ENCODE data around the gene CCDC122. TPM values are rescaled to one million over a fixed set of nuclear protein-coding genes. Genes with fewer than 3 reads are reported as not detected.

CCDC122 gene
- total RNA-seq, 1 experiment from 2014 or later: 5.2 TPM

DNA sequence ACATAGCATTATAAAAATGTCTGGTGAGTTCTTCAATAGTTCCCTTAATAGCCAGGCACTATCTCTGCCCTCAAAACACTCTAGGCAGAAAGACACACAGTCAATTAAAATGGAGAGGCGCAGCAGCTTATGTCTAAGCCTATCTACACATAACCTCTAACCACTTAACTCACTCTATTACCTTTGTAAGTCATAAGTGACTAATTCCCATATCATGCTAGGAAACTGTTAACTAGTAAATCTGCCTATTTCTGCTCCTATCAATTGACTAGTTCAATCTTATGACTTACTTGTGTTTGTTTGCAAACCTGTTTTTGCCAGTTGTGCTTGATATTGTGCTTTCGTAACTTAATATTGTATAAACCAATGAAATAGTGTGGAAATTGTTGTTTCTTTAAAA is 3.2 kb downstream of the CCDC122 start:
- Histone ChIP-seq H3K27me3 (ENCODE audit: control insufficient read depth, insufficient read depth, low read length) (no peaks in the 10 kb centered on the region), H3K4me1 (ENCODE audit: control insufficient read depth, insufficient read depth, low read length) (no peaks in the 10 kb centered on the region; the same call in 1 of the 2 replicates), H3K27ac (ENCODE audit: low read length) (no peak overlapping the region), H3K9me3 (ENCODE audit: control insufficient read depth, insufficient read depth, low read depth, low read length) (no peaks in the 10 kb centered on the region), H3K4me3 (ENCODE audit: low read depth in 2 of 2, low read length in 2 of 2) (no peak overlapping the region), H3K36me3 (ENCODE audit: control insufficient read depth, insufficient read depth, low read length) (no peaks in the 10 kb centered on the region; the same call in 1 of the 2 replicates)
- CTCF ChIA-PET: no interaction called here
- TF ChIP-seq, protein P1, sequence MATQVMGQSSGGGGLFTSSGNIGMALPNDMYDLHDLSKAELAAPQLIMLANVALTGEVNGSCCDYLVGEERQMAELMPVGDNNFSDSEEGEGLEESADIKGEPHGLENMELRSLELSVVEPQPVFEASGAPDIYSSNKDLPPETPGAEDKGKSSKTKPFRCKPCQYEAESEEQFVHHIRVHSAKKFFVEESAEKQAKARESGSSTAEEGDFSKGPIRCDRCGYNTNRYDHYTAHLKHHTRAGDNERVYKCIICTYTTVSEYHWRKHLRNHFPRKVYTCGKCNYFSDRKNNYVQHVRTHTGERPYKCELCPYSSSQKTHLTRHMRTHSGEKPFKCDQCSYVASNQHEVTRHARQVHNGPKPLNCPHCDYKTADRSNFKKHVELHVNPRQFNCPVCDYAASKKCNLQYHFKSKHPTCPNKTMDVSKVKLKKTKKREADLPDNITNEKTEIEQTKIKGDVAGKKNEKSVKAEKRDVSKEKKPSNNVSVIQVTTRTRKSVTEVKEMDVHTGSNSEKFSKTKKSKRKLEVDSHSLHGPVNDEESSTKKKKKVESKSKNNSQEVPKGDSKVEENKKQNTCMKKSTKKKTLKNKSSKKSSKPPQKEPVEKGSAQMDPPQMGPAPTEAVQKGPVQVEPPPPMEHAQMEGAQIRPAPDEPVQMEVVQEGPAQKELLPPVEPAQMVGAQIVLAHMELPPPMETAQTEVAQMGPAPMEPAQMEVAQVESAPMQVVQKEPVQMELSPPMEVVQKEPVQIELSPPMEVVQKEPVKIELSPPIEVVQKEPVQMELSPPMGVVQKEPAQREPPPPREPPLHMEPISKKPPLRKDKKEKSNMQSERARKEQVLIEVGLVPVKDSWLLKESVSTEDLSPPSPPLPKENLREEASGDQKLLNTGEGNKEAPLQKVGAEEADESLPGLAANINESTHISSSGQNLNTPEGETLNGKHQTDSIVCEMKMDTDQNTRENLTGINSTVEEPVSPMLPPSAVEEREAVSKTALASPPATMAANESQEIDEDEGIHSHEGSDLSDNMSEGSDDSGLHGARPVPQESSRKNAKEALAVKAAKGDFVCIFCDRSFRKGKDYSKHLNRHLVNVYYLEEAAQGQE (IDR thresholded peaks at IDR 0.05; ENCODE audit: insufficient read depth in 1 of 2, low read depth in 2 of 2, low read length in 1 of 2): no peak
- TF ChIP-seq, protein P2, sequence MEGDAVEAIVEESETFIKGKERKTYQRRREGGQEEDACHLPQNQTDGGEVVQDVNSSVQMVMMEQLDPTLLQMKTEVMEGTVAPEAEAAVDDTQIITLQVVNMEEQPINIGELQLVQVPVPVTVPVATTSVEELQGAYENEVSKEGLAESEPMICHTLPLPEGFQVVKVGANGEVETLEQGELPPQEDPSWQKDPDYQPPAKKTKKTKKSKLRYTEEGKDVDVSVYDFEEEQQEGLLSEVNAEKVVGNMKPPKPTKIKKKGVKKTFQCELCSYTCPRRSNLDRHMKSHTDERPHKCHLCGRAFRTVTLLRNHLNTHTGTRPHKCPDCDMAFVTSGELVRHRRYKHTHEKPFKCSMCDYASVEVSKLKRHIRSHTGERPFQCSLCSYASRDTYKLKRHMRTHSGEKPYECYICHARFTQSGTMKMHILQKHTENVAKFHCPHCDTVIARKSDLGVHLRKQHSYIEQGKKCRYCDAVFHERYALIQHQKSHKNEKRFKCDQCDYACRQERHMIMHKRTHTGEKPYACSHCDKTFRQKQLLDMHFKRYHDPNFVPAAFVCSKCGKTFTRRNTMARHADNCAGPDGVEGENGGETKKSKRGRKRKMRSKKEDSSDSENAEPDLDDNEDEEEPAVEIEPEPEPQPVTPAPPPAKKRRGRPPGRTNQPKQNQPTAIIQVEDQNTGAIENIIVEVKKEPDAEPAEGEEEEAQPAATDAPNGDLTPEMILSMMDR (IDR thresholded peaks at IDR 0.05): no peak
- TF ChIP-seq POLR2AphosphoS5 (IDR thresholded peaks at IDR 0.05; ENCODE audit: low read depth, low read length) (no peak), TCF7L2 (IDR thresholded peaks at IDR 0.05; ENCODE audit: low read depth, low read length) (no peak), SIN3A (IDR thresholded peaks at IDR 0.05; ENCODE audit: borderline replicate concordance, insufficient read depth, low read depth, low read length) (no peak)
- DNase-seq (ENCODE audit: low read depth, low spot score) (no peak), ATAC-seq (no peak)
- no TSS peak for BruUV-seq (replicated peaks)
- intact Hi-C loops (cut with micrococcal nuclease; ENCODE audit: unreplicated experiment) (no loop called here), in situ Hi-C loops (cut with HindIII; ENCODE audit: low pct_unique_long_range_greater_than_20kb, low sequenced_read_pairs) (no loop called here)
- POLR2A ChIA-PET: no interaction called here

DNA sequence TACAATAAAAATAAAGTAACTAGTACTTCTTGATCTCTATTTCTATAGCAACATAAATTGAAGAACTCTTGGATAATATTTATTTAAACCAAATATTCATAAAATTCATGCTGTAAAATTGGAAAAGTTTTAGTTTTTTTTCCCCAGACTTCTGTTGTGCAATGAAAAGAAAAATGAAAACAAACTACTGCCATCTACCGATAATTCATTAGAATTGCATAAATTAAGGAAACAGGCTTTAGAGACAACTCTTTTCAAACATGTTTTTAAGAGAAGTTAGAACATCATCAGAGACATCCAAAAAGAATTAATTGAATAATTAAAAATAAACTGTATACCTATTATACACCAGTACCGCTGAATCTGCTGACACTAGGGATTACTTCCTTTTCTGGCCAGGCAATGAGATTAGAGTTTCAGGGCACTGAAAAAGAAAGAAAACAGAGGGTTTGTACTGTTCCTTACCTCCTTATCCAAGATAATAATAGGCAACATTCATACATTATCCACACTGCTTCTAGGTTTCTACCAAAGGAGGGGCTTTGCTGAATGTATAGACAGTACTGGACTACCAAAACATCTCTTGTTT is 4.9 kb downstream of the CCDC122 start:
- Histone ChIP-seq H3K36me3 (ENCODE audit: control insufficient read depth, insufficient read depth, low read length) (no peaks in the 10 kb centered on the region; the same call in 1 of the 2 replicates), H3K4me3 (ENCODE audit: low read depth in 2 of 2, low read length in 2 of 2) (no peak overlapping the region), H3K9me3 (ENCODE audit: control insufficient read depth, insufficient read depth, low read depth, low read length) (no peaks in the 10 kb centered on the region), H3K4me1 (ENCODE audit: control insufficient read depth, insufficient read depth, low read length) (no peaks in the 10 kb centered on the region; the same call in 1 of the 2 replicates), H3K27ac (ENCODE audit: low read length) (no peak overlapping the region), H3K27me3 (ENCODE audit: control insufficient read depth, insufficient read depth, low read length) (no peaks in the 10 kb centered on the region)
- ATAC-seq: no peak
- DNase-seq (ENCODE audit: low read depth, low spot score): no peak
- POLR2A ChIA-PET: no interaction called here
- BruUV-seq (replicated peaks): no TSS peak
- intact Hi-C loops (cut with micrococcal nuclease; ENCODE audit: unreplicated experiment): no loop called here
- in situ Hi-C loops (cut with HindIII; ENCODE audit: low pct_unique_long_range_greater_than_20kb, low sequenced_read_pairs): no loop called here
- TF ChIP-seq TCF7L2 (IDR thresholded peaks at IDR 0.05; ENCODE audit: low read depth, low read length): no peak
- TF ChIP-seq, protein P2 (IDR thresholded peaks at IDR 0.05): peak; percentile 38; the same call in 1 of the 2 replicates
- CTCF ChIA-PET: no interaction called here
